H9 (cell line): ENCODE measurements around the gene GAN. TPM values are rescaled to one million over a fixed set of nuclear protein-coding genes. Genes with fewer than 3 reads are reported as not detected.

Source experiments
- DNase-seq: peaks from one replicate; pipeline ENCODE4 v3.0.0-alpha.2; 2017
- H2AFZ ChIP-seq: one replicate; pipeline ENCODE4 v1.6.1; 2013; ENCODE audit warnings: mild to moderate bottlenecking, low read length, control low read depth, moderate library complexity
- H2AK5ac ChIP-seq: 2 replicates; pipeline ENCODE4 v1.6.1; 2013; ENCODE audit warnings: low read length, control low read depth, mixed read lengths; ENCODE audit not compliant: insufficient read length
- H2BK120ac ChIP-seq: one replicate; pipeline ENCODE4 v1.6.1; 2013; ENCODE audit warnings: low read depth, mild to moderate bottlenecking, low read length, control low read depth, inconsistent platforms; ENCODE audit not compliant: poor library complexity, severe bottlenecking
- H2BK12ac ChIP-seq: 2 replicates; pipeline ENCODE4 v1.6.1; 2013; ENCODE audit warnings: low read length, control low read depth, mixed read lengths, low read depth; ENCODE audit not compliant: insufficient read length
- H2BK15ac ChIP-seq: 2 replicates; pipeline ENCODE4 v1.6.1; 2013; ENCODE audit warnings: low read depth, low read length, control low read depth
- H2BK20ac ChIP-seq: one replicate; pipeline ENCODE4 v1.6.1; 2013; ENCODE audit warnings: low read depth, mild to moderate bottlenecking, low read length, control low read depth, inconsistent platforms; ENCODE audit not compliant: poor library complexity, severe bottlenecking
- H2BK5ac ChIP-seq: 2 replicates; pipeline ENCODE4 v1.6.1; 2013; ENCODE audit warnings: low read length, control low read depth, mixed read lengths; ENCODE audit not compliant: insufficient read length
- H3K14ac ChIP-seq: 2 replicates; pipeline ENCODE4 v1.6.1; 2013; ENCODE audit warnings: low read length, control low read depth; ENCODE audit not compliant: insufficient read depth
- H3K18ac ChIP-seq: 2 replicates; pipeline ENCODE4 v1.6.1; 2013; ENCODE audit warnings: low read depth, mild to moderate bottlenecking, mixed read lengths, low read length, control low read depth; ENCODE audit not compliant: insufficient read length
- H3K23ac ChIP-seq: 2 replicates; pipeline ENCODE4 v1.6.1; 2013; ENCODE audit warnings: low read length, control low read depth, mixed read lengths, low read depth; ENCODE audit not compliant: insufficient read length
- H3K23me2 ChIP-seq: 2 replicates; pipeline ENCODE4 v1.6.1; 2013; ENCODE audit warnings: low read depth, mild to moderate bottlenecking, mixed read lengths, low read length, control low read depth; ENCODE audit not compliant: insufficient read length, poor library complexity, severe bottlenecking
- H3K27ac ChIP-seq: 2 replicates; pipeline ENCODE4 v1.5.1; 2013; ENCODE audit warnings: low read length, control low read depth, mixed read lengths, low read depth; ENCODE audit not compliant: insufficient read length
- H3K27me3 ChIP-seq: 2 replicates; pipeline ENCODE4 v1.6.1; 2013; ENCODE audit warnings: low read length, control low read depth, inconsistent platforms; ENCODE audit not compliant: insufficient read depth
- H3K4ac ChIP-seq: 2 replicates; pipeline ENCODE4 v1.6.1; 2013; ENCODE audit warnings: low read depth, mild to moderate bottlenecking, control low read depth, inconsistent platforms, low read length, moderate library complexity
- H3K4me1 ChIP-seq: 2 replicates; pipeline ENCODE4 v1.6.1; 2013; ENCODE audit warnings: low read length, control low read depth, inconsistent platforms; ENCODE audit not compliant: insufficient read depth
- H3K4me2 ChIP-seq: 2 replicates; pipeline ENCODE4 v1.6.1; 2013; ENCODE audit warnings: low read length, control low read depth, mixed read lengths; ENCODE audit not compliant: insufficient read length, insufficient read depth
- H3K56ac ChIP-seq: 2 replicates; pipeline ENCODE4 v1.6.1; 2013; ENCODE audit warnings: low read depth, mild to moderate bottlenecking, mixed read lengths, low read length, control low read depth; ENCODE audit not compliant: insufficient read length
- H3K79me1 ChIP-seq: 2 replicates; pipeline ENCODE4 v1.6.1; 2013; ENCODE audit warnings: low read depth, mild to moderate bottlenecking, moderate library complexity, low read length, control low read depth, inconsistent platforms; ENCODE audit not compliant: insufficient read depth, poor library complexity, severe bottlenecking
- H3K79me2 ChIP-seq: 2 replicates; pipeline ENCODE4 v1.6.1; 2013; ENCODE audit warnings: low read length, control low read depth, inconsistent platforms; ENCODE audit not compliant: insufficient read depth
- H3K9ac ChIP-seq: 2 replicates; pipeline ENCODE4 v1.6.1; 2013; ENCODE audit warnings: low read length, control low read depth, mixed read lengths; ENCODE audit not compliant: insufficient read length; ENCODE audit errors: extremely low read depth
- H3K9me3 ChIP-seq: one replicate; pipeline ENCODE4 v1.6.1; 2013; ENCODE audit warnings: low read depth, low read length, inconsistent platforms; ENCODE audit not compliant: control insufficient read depth
- H3T11ph ChIP-seq: one replicate; pipeline ENCODE4 v1.6.1; 2013; ENCODE audit warnings: mild to moderate bottlenecking, low read length, control low read depth, inconsistent platforms
- H4K20me1 ChIP-seq: one replicate; pipeline ENCODE4 v1.6.1; 2013; ENCODE audit not compliant: control insufficient read depth, insufficient read length, insufficient read depth
- H4K5ac ChIP-seq: 2 replicates; pipeline ENCODE4 v1.6.1; 2013; ENCODE audit warnings: low read depth, mild to moderate bottlenecking, mixed read lengths, low read length, control low read depth; ENCODE audit not compliant: insufficient read length
- H4K8ac ChIP-seq: replicated peaks from 2 replicates; pipeline ENCODE4 v1.6.1; 2013; ENCODE audit warnings: low read length, control low read depth, mixed read lengths, low read depth; ENCODE audit not compliant: insufficient read length
- H4K91ac ChIP-seq: 2 replicates; pipeline ENCODE4 v1.6.1; 2013; ENCODE audit warnings: low read depth, mild to moderate bottlenecking, moderate library complexity, mixed read lengths, low read length, control low read depth; ENCODE audit not compliant: insufficient read length
- H3K27ac Mint-ChIP-seq, 3 experiments: 2 replicates in 2 of 3; 3 replicates in 1 of 3; pipeline ENCODE4 v1.8.0; 2020 to 2021; ENCODE audit warnings: mixed read lengths in 3 of 3, mild to moderate bottlenecking in 1 of 3, moderate library complexity in 1 of 3
- H3K27me3 Mint-ChIP-seq: 2 replicates; pipeline ENCODE4 v1.8.0; 2021; ENCODE audit warnings: low read depth, mild to moderate bottlenecking, moderate library complexity, mixed read lengths
- H3K36me3 Mint-ChIP-seq, 3 experiments: 2 replicates in 2 of 3; 3 replicates in 1 of 3; pipeline ENCODE4 v1.8.0; 2020 to 2021; ENCODE audit warnings: low read depth in 3 of 3, mixed read lengths in 3 of 3; ENCODE audit not compliant: insufficient read depth in 1 of 3
- H3K4me1 Mint-ChIP-seq, 2 experiments: 2 replicates each; pipeline ENCODE4 v1.8.0; 2020; ENCODE audit warnings: mixed read lengths in 2 of 2
- H3K4me3 Mint-ChIP-seq, 2 experiments: 2 replicates in 1 of 2; 3 replicates in 1 of 2; pipeline ENCODE4 v1.8.0; 2020 to 2021; ENCODE audit warnings: mild to moderate bottlenecking in 2 of 2, mixed read lengths in 2 of 2, moderate library complexity in 1 of 2
- H3K9me3 Mint-ChIP-seq, 2 experiments: 2 replicates in 1 of 2; 3 replicates in 1 of 2; pipeline ENCODE4 v1.8.0; 2020; ENCODE audit warnings: mild to moderate bottlenecking in 2 of 2, mixed read lengths in 2 of 2, moderate library complexity in 1 of 2
- WGBS: extraction: QIAGEN DNeasy Blood & Tissue Kit; methylation state at CpG from one replicate; pipeline ENCODE4 v1.1.7; 2013; ENCODE audit warnings: missing lambda C conversion rate, low lambda C conversion rate, mixed read lengths; ENCODE audit not compliant: insufficient read length; ENCODE audit errors: extremely low coverage; 5-methylcytosine and 5-hydroxymethylcytosine counted together
- total RNA-seq: library from RNA; stranded (reverse); gene quantifications from 2 replicates; pipeline ENCODE4 v1.2.1, GENCODE V29; 2021
- TF ChIP-seq, protein P1 (sequence below): fragments of 200-600 bp; sonication (generic); conservative IDR thresholded peaks from 3 replicates; pipeline ENCODE4 v1.8.0; 2021; ENCODE audit warnings: antibody characterized with exemption, mild to moderate bottlenecking

The GAN gene
- total RNA-seq, 1 experiment from 2014 or later, result 20.9 TPM

GRCh38 chr16:81347425-81347824, 32.7 kb downstream of the GAN start:
- H2AFZ ChIP-seq, result no peak overlapping the region

More at GRCh38 chr16:81347425-81347824, 32.7 kb downstream of the GAN start:
- no peak overlapping the region for H3K23ac ChIP-seq
- no peak overlapping the region for H2BK12ac ChIP-seq
- no peak overlapping the region for H2BK120ac ChIP-seq
- no peak overlapping the region for H3K4me2 ChIP-seq
- no peak overlapping the region for H3K4ac ChIP-seq
- no peaks in the 10 kb centered on the region for H3K79me1 ChIP-seq
- H3K27me3 Mint-ChIP-seq, result peaks cover 2% of the 10 kb centered on the region
- no peaks in the 10 kb centered on the region for H3K23me2 ChIP-seq
- H2BK15ac ChIP-seq, result no peak overlapping the region
- H4K8ac ChIP-seq, result no peak overlapping the region
- no peak overlapping the region for H3K4me3 Mint-ChIP-seq
- no peak overlapping the region for H3T11ph ChIP-seq
- H3K27ac Mint-ChIP-seq, result no peak overlapping the region
- no peaks in the 10 kb centered on the region for H3K4me1 Mint-ChIP-seq
- no peak overlapping the region for H2BK20ac ChIP-seq
- H2AK5ac ChIP-seq, result no peak overlapping the region
- no peak overlapping the region for H3K56ac ChIP-seq
- H3K14ac ChIP-seq, result no peak overlapping the region
- no peak overlapping the region for H2BK5ac ChIP-seq
- peaks cover 50 to 55% of the 10 kb centered on the region in 2 experiments for H3K9me3 Mint-ChIP-seq
- H3K27me3 ChIP-seq, result no peaks in the 10 kb centered on the region
- no peaks in the 10 kb centered on the region for H4K20me1 ChIP-seq
- H3K18ac ChIP-seq, result no peak overlapping the region
- H3K36me3 Mint-ChIP-seq, result peaks cover 28 to 56% (median 50%) of the 10 kb centered on the region in 3 experiments
- no peak overlapping the region for H4K91ac ChIP-seq
- no peak overlapping the region for H3K9ac ChIP-seq
- H4K5ac ChIP-seq, result no peak overlapping the region
- no peak for DNase-seq
- 0 out of 2 replicates have a peak, but pooled peaks cover 2% of the 10 kb centered on the region for H3K79me2 ChIP-seq
- H3K27ac ChIP-seq, result no peak overlapping the region
- no peaks in the 10 kb centered on the region for H3K4me1 ChIP-seq
- TF ChIP-seq, protein P1, sequence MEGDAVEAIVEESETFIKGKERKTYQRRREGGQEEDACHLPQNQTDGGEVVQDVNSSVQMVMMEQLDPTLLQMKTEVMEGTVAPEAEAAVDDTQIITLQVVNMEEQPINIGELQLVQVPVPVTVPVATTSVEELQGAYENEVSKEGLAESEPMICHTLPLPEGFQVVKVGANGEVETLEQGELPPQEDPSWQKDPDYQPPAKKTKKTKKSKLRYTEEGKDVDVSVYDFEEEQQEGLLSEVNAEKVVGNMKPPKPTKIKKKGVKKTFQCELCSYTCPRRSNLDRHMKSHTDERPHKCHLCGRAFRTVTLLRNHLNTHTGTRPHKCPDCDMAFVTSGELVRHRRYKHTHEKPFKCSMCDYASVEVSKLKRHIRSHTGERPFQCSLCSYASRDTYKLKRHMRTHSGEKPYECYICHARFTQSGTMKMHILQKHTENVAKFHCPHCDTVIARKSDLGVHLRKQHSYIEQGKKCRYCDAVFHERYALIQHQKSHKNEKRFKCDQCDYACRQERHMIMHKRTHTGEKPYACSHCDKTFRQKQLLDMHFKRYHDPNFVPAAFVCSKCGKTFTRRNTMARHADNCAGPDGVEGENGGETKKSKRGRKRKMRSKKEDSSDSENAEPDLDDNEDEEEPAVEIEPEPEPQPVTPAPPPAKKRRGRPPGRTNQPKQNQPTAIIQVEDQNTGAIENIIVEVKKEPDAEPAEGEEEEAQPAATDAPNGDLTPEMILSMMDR, result no peak
- no CpG with 5 or more reads among the region's 1 CpG for WGBS
- peaks cover 9% of the 10 kb centered on the region for H3K9me3 ChIP-seq
